GM19467 (cell line): Measurements from ENCODE around the gene SNRNP70.
"Not testable (repeated sequence)": the region's sequence is repeated elsewhere in the genome, so short reads cannot be mapped to it uniquely, and the experiment has no call there.

Experiments
- ATAC-seq: cut with Tn5 transposase; IDR thresholded peaks from one replicate; pipeline ENCODE4 v1.9.1; 2021; ENCODE audit warnings: mild to moderate bottlenecking, moderate library complexity; ENCODE audit not compliant: unreplicated experiment

SNRNP70 gene

GRCh38 chr19:49145573-49146407 lies 60.5 kb downstream of the SNRNP70 start:
- no peak for ATAC-seq

- not testable (repeated sequence) for ATAC-seq
Observed at GRCh38 chr19:49146408-49146770, 61.1 kb downstream of the SNRNP70 start.

- no peak for ATAC-seq
Observed at GRCh38 chr19:49148044-49148682, 62.9 kb downstream of the SNRNP70 start.

GRCh38 chr19:49148784-49149651 lies 63.8 kb downstream of the SNRNP70 start:
- no peak for ATAC-seq

- ATAC-seq = no peak
Observed at GRCh38 chr19:49149652-49150105, 64.4 kb downstream of the SNRNP70 start.

- no peak for ATAC-seq
Observed at GRCh38 chr19:49150106-49150943, 65.1 kb downstream of the SNRNP70 start.

- no peak for ATAC-seq
Observed at GRCh38 chr19:49150944-49151243, 65.6 kb downstream of the SNRNP70 start.

GRCh38 chr19:49151267-49152118 lies 66.2 kb downstream of the SNRNP70 start:
- no peak for ATAC-seq

- ATAC-seq = no peak
Observed at GRCh38 chr19:49152119-49152550, 66.9 kb downstream of the SNRNP70 start.

- ATAC-seq = no peak
Observed at GRCh38 chr19:49153167-49153809, 68.0 kb downstream of the SNRNP70 start.

- ATAC-seq = no peak
Observed at GRCh38 chr19:49154279-49154678, 69.0 kb downstream of the SNRNP70 start.

GRCh38 chr19:49155005-49155819 lies 70.0 kb downstream of the SNRNP70 start, which contains the start of gene HRC:
HRC (minus strand) TSS chr19:49155396; CDS start chr19:49155237, 159 bp downstream.
- ATAC-seq = no peak

GRCh38 chr19:49155820-49156346 lies 70.6 kb downstream of the SNRNP70 start:
- no peak for ATAC-seq

GRCh38 chr19:49157445-49158224 lies 72.4 kb downstream of the SNRNP70 start, which contains the start of gene TRPM4:
TRPM4 (plus strand) TSS chr19:49157792; CDS start chr19:49157867, 75 bp downstream.
- ATAC-seq = no peak
